Upper lobe of left lung (tissue), 4 donors: Measurements from ENCODE around the gene RGS14.

Experiments used
- CTCF ChIP-seq, 6 experiments: fragments of 450-650 bp in 4 of 6; fragments of 200-600 bp in 2 of 6; sonication (generic) in 2 of 6; IDR thresholded peaks; one replicate each; pipeline ENCODE4 v1.5.1; 2016 to 2019; ENCODE audit warnings: antibody characterized with exemption in 6 of 6
- EP300 ChIP-seq, 4 donors: sonication (generic); formaldehyde crosslinking; IDR thresholded peaks; one replicate each; pipeline ENCODE4 v1.5.1; 2017; ENCODE audit warnings: antibody characterized with exemption in 4 of 4, control low read depth in 2 of 4
- POLR2A ChIP-seq, 4 donors: fragments of 450-650 bp; IDR thresholded peaks; one replicate each; pipeline ENCODE4 v1.5.1; 2016 to 2017; ENCODE audit warnings: antibody characterized with exemption in 4 of 4, mild to moderate bottlenecking in 2 of 4

GRCh38 chr5:177344891-177345290 lies 12.8 kb upstream of the RGS14 start:
- TF ChIP-seq EP300 (IDR thresholded peaks at IDR 0.05) (no peak), CTCF (IDR thresholded peaks at IDR 0.05) (no peak), POLR2A (IDR thresholded peaks at IDR 0.05) (no peak)
